HG03039 (cell line): ENCODE data around the gene WNK1.
"Not testable (repeated sequence)": the region's sequence is repeated elsewhere in the genome, so short reads cannot be mapped to it uniquely, and the experiment has no call there.

ENCODE experiments used
- ATAC-seq: cut with Tn5 transposase; IDR thresholded peaks from one replicate; pipeline ENCODE4 v1.9.1; 2021; ENCODE audit warnings: mild to moderate bottlenecking, moderate library complexity; ENCODE audit not compliant: unreplicated experiment

WNK1 gene

DNA sequence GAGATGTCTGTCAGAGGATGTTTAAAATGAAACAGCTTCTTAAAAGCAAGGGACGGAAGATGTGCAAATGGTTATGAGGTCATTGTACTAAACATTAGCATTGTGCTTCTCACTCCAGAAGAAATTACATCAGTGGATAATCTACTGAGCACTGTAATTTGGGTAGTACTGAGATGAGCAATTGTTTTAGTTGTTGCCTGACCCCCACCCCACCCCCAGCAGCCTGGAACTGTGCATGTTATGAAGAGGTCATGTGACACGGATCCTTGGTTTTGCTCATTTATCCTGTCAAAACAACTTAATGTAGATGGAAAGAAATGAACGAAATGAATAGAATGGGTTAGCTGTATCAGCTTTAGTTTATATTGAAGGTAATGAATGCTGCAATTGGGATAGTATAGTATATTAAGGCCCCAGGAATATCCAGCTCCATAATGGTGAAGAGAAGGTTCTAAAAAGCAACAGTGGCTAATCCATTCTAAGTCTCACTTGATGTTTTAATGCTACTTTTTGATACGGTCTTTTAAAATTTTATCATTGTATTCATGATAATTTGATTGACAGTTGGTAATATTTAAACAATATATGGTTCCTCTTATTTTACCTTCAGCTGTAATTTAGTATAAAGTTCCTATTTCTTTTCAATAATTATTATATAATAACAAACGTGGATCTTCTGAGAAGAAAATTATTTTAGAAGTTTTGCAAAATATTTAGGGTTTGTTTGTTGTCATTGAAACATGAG is 58.5 kb downstream of the WNK1 start:
- no peak for ATAC-seq

DNA sequence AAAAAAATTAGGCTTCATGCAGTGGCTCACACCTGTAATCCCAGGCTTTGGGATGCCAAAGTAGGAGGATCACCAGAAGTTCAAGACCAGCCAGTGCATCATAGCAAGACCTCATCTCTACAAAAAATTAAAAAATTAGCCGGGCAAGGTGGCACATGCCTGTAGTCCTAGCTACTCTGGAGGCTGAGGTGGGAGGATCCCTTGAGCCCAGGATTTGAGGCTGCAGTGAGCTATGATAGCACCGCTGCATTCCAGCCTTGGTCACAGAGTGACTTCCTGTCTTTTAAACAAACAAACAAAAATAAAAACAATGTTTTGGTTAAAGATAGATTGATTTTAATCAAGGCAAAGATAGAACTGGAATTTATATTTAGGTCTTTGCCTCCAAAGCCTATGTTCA is 60.6 kb downstream of the WNK1 start:
- ATAC-seq, result no peak

DNA sequence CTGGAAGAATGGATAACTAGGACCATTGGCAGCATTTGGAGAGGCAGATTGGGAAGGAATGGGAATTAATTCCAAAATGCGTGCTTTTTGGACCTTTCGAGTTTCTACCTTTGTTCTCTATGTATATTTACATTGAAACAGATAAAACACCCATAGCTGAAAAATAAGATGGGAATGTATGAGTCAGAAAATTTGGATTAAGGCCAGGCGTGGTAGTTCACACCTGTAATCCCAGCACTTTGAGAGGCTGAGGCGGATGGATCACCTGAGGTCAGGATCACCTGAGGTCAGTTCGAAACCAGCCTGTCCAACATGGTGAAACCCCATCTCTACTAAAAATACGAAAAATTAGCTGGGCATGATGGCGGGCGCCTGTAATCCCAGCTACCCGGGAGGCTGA is 65.1 kb downstream of the WNK1 start:
- ATAC-seq, result not testable (repeated sequence)

DNA sequence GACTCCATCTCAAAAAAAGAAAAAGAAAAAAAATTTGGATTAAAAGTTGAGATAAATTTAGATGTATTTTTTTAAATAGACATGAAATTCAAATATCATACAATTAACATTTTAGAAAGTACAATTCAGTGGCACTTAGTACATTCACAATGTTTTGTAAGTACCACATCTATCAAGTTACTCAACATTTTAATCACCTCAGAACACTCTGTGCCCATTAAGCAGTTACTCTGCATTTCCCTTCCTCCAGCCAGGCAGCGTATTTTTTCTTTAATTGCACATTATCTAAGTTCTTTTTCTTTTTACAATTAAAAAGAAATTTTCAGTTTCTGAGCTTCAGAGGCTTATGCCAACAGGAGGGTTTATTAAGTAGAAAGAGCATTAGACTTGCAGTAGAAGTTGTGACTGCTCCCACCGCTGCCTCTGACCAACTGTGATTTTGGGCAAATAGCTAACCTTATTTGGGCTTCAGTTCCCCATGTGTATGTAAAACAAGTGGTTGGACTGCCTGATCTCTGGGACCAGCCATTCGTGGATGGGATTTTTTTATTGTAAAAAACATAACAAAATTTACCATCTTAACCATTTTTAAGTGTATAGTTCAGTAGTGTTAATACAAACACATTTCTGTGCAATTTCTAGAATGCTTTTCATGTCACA is 65.7 kb downstream of the WNK1 start:
- ATAC-seq, result no peak

DNA sequence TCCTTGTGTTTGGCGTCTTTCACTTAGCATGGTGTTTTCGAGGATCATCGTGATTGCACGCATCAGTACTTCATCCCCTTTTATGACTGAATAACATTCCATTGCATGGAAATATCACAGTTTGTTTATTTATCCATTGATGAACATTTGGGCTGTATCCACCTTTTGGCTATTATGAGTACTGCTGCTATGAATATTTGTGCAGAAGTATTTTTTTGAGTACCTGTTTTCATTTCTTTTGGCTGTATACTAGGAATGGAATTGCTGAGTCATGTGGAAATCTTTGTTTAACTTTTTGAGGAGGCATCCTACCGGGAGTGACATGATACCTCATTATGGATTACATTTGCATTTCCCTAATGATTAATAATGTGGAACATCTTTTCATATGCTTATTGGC is 66.4 kb downstream of the WNK1 start:
- ATAC-seq, result no peak

DNA sequence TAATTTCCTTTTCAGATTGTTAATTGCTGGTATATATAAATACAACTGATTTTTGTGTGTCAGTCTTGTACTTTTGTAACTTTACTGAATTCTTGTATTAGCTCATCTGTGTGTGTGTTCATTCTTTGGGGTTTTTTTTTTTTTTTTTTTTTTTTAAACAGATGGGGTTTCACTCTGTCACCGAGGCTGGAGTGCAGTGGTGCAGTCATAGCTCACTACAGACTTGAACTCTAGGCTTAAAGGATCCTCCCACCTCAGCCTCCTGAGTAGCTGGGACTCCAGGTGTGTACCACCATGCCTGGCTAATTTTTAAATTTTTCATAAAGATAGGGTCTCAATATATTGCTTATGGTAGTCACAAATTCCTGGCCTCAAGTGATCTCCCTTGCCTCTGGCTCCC is 68.0 kb downstream of the WNK1 start:
- ATAC-seq, result no peak

DNA sequence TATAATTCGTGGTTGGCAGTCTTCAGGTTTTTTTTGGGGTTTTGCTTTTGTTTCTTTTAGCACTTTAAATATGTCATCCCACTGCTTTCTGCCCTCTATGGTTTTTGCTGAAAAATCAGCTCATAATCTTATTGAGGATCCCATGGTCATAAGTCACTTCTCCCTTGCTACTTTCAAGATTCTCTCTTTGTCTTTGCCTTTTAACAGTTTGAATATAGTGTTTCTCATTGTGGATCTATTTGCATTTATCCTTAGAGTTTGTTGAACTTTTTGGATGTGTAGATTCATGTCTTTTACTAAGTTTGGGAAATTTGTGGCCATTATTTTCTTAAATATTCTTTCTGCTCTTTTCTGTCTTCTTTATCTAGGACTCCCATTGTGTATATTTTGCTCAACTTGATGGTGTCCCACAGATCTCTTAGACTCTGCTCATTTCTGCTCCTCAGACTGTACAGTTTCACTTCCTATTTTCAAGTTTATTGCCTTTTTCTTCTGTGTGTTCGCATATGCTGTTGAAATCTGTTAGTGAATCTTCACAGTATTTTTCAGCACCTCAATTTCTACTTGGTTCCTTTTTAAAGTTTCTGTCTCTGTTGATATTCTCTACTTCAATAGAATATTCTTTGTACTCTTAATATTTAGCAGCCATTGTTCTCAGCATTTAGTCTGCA is 70.8 kb downstream of the WNK1 start:
- ATAC-seq, result no peak

DNA sequence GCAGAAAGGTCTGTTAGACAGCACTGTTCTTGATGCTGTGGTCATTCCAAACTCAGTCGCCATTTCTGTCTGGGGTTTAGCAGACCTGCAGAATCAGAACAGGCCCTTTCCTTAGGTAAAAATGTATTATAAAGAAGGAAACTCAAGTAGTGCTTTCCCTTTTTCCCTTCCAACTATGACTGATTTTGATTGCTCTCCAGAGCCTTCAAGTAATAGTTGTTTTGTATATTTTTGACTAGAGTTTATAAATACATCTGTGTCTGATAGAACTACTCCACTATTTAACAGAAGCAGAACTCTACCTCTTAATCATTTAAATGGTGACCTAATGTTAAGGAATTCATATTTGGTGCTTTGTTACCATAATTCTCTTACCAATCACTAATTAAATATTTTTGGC is 74.0 kb downstream of the WNK1 start:
- no peak for ATAC-seq

DNA sequence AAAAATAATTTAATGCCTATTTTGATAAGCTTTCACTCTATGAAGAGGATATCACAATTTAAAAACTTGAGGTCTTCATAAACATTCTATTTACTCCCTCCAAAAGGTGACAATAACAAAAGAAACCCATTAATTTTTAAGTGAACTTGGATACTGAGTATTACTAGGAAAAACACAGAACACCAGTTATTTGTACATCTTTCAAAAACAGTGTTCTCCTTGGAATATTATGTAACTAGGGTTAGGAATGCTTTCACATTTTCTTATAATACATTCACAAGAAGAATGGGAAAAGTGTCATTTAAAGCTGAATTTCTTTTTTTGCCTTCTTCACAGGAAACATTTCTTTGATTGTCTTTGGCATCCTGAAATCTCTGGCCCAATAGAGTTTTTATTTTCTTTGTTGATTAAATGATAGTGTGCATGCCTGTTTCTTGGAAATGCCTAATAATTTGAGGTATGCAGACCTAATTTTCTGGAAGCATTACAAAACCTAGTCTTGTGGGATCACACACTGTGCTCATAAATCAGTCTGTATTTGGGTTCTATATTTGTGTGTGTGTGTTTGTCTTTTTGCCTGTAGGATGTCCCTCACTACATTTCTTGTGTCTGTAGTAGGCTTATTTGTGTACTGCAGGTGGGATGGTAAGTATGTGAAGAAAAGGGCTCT is 76.5 kb downstream of the WNK1 start:
- ATAC-seq, result no peak

DNA sequence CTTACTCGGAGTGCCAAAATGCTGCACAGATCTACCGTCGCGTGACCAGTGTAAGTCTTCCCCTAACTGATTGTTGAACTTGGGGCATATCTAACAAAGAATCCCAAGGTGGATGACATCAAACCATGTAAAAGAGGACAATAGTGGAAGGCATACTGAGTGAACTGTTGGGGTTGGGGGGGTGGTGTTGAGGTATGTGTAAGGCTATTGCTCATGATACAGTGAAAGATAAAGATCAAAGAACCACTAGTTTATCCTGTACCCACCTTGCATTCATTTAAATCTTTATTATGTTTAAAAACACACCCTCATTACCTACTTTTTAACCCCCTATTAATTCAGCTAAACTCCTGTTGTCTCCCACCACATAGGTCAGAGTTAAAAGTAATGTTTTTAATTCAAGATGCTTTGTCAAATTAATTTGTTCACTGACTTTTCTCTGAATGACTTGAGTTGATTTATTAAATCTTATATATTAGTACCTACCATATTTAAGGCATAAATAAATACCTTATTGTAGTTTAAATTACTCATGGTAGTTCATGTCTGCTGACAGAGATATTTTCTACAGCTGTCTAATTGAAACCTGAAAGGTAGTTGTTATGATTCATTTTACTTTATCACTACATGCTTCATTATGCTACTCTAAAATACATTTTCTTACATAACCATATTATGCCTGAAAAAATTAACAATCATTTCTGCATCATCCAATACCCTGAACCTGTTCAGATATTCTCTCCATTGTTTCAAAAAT is 77.9 kb downstream of the WNK1 start:
- ATAC-seq, result no peak

DNA sequence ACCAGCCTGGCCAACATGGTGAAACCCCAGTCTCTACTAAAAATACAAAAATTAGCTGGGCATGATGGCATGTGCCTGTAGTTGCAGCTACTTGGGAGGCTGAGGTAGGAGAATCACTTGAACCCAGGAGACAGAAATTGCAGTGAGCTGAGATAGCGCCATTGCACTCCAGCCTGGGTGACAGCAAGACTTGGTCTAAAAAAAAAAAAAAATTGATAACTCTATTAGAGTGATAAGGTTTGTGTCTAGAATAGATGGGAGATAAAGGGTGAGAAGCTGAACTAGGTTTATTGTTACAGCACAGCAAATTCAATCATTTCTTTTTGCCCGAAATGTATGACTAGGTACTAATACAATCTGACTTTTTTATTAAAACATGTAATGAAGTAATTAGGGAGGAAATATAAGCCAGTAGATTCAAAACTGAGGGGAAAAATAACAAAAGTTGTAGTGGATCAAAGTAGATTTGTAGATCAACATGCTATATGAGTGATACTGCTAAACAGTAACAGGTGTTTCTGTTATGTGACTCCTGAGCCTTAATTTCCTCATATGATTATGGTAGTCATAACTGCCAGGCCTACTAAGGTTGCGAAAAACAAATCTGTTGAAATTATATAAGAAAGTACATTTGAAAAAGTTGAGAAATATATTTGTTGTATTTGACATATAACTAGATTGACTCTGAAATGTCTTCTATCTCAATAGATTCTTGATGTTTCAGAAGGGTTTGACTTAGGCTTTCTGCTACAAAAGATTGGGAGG is 83.6 kb downstream of the WNK1 start:
- no peak for ATAC-seq

DNA sequence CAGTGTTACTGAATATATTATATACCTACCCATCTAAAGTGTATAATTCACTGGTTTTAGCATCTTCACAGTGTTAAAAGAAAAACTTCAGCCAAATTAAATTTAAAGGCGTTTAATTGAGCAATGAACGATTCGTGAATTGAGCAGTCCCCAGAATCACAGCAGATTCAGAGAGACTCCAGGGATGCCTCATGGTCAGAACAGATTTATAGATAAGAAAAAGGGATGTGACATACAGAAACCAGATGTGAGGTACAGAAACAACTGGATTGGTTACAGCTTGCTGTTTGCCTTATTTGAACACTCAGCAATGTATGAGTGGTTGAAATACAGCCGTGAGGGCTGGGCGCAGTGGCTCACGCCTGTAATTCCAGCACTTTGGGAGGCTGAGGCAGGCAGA is 84.6 kb downstream of the WNK1 start:
- no peak for ATAC-seq

DNA sequence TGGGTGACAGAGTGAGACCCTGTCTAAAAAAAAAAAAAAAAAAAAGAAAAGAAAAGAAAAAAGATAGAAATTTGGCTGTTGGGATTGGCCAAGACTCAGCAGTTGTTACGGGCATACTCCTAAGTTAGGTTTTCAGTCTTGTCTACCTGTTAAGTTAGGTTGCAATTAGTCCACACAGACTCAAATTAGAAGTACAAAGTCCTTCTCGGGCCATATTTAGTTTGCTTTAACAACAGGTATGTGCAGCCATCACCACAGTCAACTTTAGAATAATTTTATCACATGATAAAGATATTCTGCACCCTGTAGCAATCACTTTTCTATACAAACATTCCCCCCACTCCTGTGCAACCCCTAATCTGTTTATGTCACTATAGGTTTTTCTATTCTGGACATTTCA is 85.2 kb downstream of the WNK1 start:
- no peak for ATAC-seq

DNA sequence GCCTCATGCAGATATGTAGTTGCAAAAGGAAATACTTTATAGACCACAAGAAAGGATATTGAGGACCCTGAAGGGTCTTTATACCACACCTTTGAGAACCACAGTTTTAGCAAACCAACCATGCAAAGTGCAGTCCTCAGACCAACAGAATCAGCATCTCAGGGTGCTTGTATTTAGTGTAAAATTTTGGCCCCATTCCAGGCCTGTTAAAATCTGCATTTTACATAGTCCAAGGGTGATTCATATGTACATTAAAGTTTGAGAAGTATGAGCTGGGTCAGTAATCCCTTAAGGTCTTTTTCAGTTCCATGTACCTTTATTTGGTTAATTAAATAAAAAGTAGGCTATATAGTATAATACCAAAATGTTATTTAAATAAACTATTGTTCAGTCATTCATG is 91.2 kb downstream of the WNK1 start:
- no peak for ATAC-seq

DNA sequence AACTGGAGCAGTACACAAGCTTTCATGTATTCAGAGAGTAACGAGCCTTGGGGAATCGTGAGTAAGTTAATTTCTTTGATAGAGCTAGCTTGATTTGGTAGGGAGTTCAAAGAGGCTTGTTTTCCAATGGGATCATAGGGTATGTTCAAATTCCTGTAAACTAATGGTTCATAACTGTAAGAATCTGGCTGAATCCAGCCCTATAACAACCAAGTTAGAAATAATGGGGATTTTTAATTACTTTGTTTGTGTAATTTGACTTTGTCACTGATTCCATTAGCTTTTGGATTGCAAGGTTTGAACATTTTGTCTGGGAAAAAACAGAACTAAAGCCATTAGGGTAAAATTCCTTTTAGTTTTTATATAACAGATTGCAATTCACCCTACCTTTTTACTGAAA is 94.0 kb downstream of the WNK1 start:
- ATAC-seq, result no peak

DNA sequence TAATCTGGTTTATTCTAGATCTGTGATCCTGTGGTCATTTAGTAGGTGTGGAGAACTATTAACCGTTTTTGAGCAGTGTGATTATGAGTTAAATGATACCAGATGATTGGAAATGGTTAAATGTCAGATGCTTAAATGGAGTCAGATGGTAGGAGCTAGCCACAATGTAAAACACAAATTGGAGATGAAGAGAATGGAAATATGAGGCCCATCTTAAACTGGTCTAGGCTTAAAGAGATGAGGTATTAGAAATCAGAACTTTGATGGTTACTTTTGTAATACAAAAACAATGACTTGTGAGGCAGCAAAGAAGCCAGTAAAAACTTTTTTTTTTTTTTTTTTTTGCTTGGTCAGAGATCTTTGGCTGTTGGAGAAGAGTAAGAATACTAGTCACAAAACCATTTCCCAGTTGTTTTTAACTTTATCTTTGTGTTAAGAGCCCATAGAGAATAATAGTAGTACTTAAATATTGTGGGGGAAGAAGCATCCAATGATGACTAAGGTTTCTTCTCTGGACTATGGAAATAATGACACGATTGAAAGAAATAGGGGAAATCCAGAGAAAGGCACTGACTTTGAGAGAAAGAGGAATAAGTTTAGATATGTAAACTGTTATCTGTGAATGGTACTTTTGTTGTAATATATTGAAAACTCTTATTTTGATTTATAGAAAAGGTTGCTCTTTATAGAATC is 95.9 kb downstream of the WNK1 start:
- ATAC-seq, result no peak

DNA sequence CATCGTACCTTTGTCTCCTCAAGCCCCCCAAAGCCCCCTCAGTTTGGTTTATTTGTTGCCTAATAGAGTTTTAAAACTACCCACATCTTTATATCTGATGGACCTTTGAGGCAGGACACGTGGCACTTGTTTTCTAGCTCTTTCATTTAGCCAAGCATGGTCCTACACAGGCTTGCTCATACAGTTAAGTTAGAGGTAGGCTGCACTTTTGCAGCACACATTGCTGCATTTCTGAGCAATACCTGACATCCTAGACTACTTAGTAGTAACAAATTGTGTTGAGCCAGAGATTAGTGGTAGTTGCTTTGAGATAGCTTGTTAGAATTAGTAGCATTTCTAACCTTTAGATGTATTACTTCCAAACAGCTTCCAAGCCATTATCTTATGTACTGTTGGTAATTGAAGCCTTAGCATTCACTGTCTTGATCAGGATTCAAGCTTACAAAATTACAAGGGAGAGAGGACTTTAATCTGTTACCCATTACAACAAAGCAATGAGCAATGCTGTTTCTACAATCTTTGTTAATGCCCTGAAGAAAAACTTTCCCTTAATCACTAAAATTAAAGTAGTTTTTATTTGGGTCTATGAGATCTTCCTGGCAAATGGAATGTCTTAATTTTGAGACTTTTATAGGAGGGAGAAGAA is 96.6 kb downstream of the WNK1 start:
- ATAC-seq, result no peak

DNA sequence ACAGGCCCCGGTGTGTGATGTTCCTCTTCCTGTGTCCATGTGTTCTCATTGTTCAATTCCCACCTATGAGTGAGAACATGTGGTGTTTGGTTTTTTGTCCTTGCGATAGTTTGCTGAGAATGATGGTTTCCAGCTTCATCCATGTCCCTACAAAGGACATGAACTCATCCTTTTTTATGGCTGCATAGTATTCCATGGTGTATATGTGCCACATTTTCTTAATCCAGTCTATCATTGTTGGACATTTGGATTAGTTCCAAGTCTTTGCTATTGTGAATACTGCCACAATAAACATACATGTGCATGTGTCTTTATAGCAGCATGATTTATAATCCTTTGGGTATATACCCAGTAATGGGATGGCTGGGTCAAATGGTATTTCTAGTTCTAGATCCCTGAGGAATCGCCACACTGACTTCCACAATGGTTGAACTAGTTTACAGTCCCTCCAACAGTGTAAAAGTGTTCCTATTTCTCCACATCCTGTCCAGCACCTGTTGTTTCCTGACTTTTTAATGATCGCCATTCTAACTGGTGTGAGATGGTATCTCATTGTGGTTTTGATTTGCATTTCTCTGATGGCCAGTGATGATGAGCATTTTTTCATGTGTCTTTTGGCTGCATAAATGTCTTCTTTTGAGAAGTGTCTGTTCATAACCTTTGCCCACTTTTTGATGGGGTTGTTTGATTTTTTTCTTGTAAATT is 97.5 kb downstream of the WNK1 start:
- not testable (repeated sequence) for ATAC-seq

DNA sequence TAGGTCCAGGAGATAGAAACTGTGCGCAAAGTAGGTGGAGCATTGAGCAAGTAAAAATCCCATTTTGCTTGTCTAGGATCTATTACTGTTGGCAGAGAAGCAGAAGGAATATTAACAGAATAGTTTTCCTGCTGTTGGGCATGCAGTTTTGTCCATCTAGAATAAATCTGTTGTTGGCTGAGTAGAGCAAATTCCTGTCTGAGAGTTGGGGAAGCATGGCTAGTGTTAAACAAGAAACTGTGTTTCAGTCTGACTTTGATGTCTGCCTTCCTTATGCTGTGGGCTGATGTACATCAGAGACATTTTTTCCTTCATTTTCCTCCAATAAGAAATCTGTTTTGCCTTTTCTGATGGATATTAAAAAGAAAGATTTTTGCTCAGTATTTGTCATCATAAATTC is 99.0 kb downstream of the WNK1 start:
- ATAC-seq, result no peak
